Stomach (tissue), 4 donors: ENCODE results near the gene ZNF304.

Experiments used
- EP300 ChIP-seq: sonication (generic); formaldehyde crosslinking; IDR thresholded peaks from one replicate; pipeline ENCODE4 v1.6.1; 2017; ENCODE audit warnings: antibody characterized with exemption
- POLR2A ChIP-seq, 4 donors: fragments of 450-650 bp; IDR thresholded peaks; one replicate each; pipeline ENCODE4 v1.6.1; 2016; ENCODE audit warnings: antibody characterized with exemption in 4 of 4, control low read depth in 2 of 4, mild to moderate bottlenecking in 1 of 4, moderate library complexity in 1 of 4
- POLR2AphosphoS5 ChIP-seq, 3 donors: sonication (generic); formaldehyde crosslinking; IDR thresholded peaks; one replicate each; pipeline ENCODE4 v1.6.1; 2016; ENCODE audit warnings: antibody characterized with exemption in 3 of 3
- TF ChIP-seq, protein P1 (sequence below), 7 experiments: fragments of 450-650 bp in 4 of 7; fragments of 200-600 bp in 3 of 7; sonication (generic) in 3 of 7; IDR thresholded peaks; one replicate each; pipeline ENCODE4 v1.5.1; 2016 to 2019; ENCODE audit warnings: antibody characterized with exemption in 7 of 7, control low read depth in 2 of 7, mild to moderate bottlenecking in 1 of 7

DNA sequence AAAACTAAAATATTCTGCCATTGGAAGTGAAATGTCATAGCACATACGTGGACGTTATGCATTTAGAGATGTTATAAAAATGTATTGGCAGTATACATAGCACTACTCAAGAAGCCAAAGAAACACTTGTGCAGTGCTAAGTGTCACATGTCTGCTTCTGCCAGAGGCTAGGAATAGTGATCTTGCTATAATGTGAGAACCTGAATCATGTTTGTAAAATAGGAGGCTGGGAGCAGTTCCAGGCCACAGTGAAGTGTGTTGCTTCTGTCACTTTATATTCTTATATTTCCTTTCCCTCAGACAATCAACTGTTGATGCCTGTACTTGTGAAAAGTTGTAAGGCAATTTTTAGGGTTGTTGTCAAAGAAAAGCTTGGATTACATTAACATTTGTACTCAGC is 15.7 kb downstream of the ZNF304 start:
- TF ChIP-seq POLR2A (IDR thresholded peaks at IDR 0.05) (no peak), POLR2AphosphoS5 (IDR thresholded peaks at IDR 0.05) (no peak), EP300 (no peak)
- TF ChIP-seq, protein P1, sequence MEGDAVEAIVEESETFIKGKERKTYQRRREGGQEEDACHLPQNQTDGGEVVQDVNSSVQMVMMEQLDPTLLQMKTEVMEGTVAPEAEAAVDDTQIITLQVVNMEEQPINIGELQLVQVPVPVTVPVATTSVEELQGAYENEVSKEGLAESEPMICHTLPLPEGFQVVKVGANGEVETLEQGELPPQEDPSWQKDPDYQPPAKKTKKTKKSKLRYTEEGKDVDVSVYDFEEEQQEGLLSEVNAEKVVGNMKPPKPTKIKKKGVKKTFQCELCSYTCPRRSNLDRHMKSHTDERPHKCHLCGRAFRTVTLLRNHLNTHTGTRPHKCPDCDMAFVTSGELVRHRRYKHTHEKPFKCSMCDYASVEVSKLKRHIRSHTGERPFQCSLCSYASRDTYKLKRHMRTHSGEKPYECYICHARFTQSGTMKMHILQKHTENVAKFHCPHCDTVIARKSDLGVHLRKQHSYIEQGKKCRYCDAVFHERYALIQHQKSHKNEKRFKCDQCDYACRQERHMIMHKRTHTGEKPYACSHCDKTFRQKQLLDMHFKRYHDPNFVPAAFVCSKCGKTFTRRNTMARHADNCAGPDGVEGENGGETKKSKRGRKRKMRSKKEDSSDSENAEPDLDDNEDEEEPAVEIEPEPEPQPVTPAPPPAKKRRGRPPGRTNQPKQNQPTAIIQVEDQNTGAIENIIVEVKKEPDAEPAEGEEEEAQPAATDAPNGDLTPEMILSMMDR (IDR thresholded peaks at IDR 0.05) = no peak
